DND-41 (cell line): ENCODE measurements around the gene HELB.

Source experiments
- ATAC-seq: fragments of 200-7000 bp; cut with Tn5 transposase; 3 replicates; pipeline ENCODE4 v1.9.1; 2021; ENCODE audit warnings: low read depth; ENCODE audit not compliant: insufficient read depth
- DNase-seq: peaks from one replicate; pipeline ENCODE4 v3.0.0-alpha.2; 2020
- H2AFZ ChIP-seq: 2 replicates; pipeline ENCODE4 v1.6.0; 2012; ENCODE audit warnings: low read depth, low read length
- H3K27ac ChIP-seq: 2 replicates; pipeline ENCODE4 v1.5.1; 2012; ENCODE audit warnings: low read length, inconsistent platforms
- H3K27me3 ChIP-seq: fragments of 200-600 bp; sonication (generic); 2 replicates; pipeline ENCODE4 v1.6.0; 2012; ENCODE audit warnings: low read length, mild to moderate bottlenecking, inconsistent platforms; ENCODE audit not compliant: insufficient read depth, poor library complexity
- H3K36me3 ChIP-seq: 2 replicates; pipeline ENCODE4 v1.5.1; 2012; ENCODE audit warnings: low read length, inconsistent platforms; ENCODE audit not compliant: insufficient read depth
- H3K4me1 ChIP-seq: 2 replicates; pipeline ENCODE4 v1.5.1; 2012; ENCODE audit warnings: mild to moderate bottlenecking, low read length; ENCODE audit not compliant: insufficient read depth
- H3K4me2 ChIP-seq: 2 replicates; pipeline ENCODE4 v1.6.0; 2012; ENCODE audit warnings: mild to moderate bottlenecking, moderate library complexity, low read length, inconsistent platforms; ENCODE audit not compliant: insufficient read depth
- H3K4me3 ChIP-seq, 2 experiments: fragments of 200-600 bp in 1 of 2; shearing (Covaris generic) in 1 of 2; 2 replicates each; pipeline ENCODE4 v1.5.1; 2012 to 2016; ENCODE audit warnings: inconsistent platforms in 2 of 2, low read length in 2 of 2, mild to moderate bottlenecking in 2 of 2, low read depth in 1 of 2, moderate library complexity in 1 of 2
- H3K79me2 ChIP-seq: 2 replicates; pipeline ENCODE4 v1.6.0; 2012; ENCODE audit warnings: low read length, inconsistent platforms; ENCODE audit not compliant: insufficient read depth
- H3K9ac ChIP-seq: 2 replicates; pipeline ENCODE4 v1.6.0; 2012; ENCODE audit warnings: low read depth, mild to moderate bottlenecking, inconsistent platforms, low read length, moderate library complexity
- H3K9me3 ChIP-seq: 2 replicates; pipeline ENCODE4 v1.5.1; 2012; ENCODE audit warnings: low read length, moderate library complexity, mild to moderate bottlenecking, inconsistent platforms; ENCODE audit not compliant: insufficient read depth, severe bottlenecking
- H4K20me1 ChIP-seq: 2 replicates; pipeline ENCODE4 v1.6.0; 2012; ENCODE audit warnings: low read length; ENCODE audit not compliant: insufficient read depth
- EZH2 ChIP-seq: IDR thresholded peaks from 3 replicates; pipeline ENCODE4 v1.6.1; 2012; ENCODE audit warnings: borderline replicate concordance, low read depth, mild to moderate bottlenecking, moderate library complexity, low read length, inconsistent platforms; ENCODE audit not compliant: severe bottlenecking
- TF ChIP-seq, protein P1 (sequence below): IDR thresholded peaks from 2 replicates; pipeline ENCODE4 v1.5.1; 2012; ENCODE audit warnings: borderline replicate concordance, low read length, moderate library complexity, mild to moderate bottlenecking; ENCODE audit not compliant: poor library complexity, severe bottlenecking; ENCODE audit errors: extremely low read depth

Gene HELB

DNA sequence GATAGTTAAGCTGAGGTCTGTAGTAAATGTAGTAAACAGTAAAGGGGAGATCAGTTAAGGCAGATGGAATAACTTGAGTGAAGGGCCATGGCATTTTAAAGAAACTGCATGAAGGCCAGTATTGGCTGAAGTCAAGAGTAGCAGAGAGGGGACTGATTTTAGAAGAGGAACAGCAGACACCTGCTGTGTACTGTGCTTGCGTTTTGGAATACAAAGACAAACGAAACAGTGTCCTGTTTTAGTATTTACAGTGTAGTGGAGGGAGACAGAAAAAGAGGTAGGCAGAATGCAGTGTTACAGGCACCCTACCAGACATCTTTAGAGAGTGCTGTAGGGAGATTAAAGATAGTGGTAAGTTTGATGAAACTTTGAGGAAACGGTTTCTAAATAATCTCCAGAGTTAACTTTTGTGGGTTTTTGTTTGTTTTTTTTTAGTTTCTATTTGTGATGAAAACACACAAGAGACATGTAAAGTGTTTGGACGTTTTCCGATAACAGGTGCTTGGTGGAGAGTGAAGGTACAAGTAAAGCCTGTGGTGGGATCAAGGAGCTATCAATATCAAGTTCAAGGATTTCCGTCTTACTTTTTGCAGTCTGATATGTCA is 2.1 kb downstream of the HELB start:
- ATAC-seq (no peak), DNase-seq (no peak)
- Histone ChIP-seq H3K4me2 (peak overlapping the region; percentile 96), H3K27me3 (no peaks in the 10 kb centered on the region), H3K4me3 (peak overlapping the region in 1 of 2 experiments; percentile 94; a peak in 2 of 4 replicates), H3K4me1 (peaks cover 40% of the 10 kb centered on the region), H2AFZ (no peak overlapping the region), H3K79me2 (peaks cover 26% of the 10 kb centered on the region), H3K9me3 (no peaks in the 10 kb centered on the region), H3K36me3 (peaks cover 10% of the 10 kb centered on the region), H3K27ac (0 out of 2 replicates have a peak overlapping the region, but pooled peaks have one; percentile 37), H3K9ac (peak overlapping the region; percentile 12; the same call in 1 of the 2 replicates), H4K20me1 (no peaks in the 10 kb centered on the region)
- TF ChIP-seq, protein P1, sequence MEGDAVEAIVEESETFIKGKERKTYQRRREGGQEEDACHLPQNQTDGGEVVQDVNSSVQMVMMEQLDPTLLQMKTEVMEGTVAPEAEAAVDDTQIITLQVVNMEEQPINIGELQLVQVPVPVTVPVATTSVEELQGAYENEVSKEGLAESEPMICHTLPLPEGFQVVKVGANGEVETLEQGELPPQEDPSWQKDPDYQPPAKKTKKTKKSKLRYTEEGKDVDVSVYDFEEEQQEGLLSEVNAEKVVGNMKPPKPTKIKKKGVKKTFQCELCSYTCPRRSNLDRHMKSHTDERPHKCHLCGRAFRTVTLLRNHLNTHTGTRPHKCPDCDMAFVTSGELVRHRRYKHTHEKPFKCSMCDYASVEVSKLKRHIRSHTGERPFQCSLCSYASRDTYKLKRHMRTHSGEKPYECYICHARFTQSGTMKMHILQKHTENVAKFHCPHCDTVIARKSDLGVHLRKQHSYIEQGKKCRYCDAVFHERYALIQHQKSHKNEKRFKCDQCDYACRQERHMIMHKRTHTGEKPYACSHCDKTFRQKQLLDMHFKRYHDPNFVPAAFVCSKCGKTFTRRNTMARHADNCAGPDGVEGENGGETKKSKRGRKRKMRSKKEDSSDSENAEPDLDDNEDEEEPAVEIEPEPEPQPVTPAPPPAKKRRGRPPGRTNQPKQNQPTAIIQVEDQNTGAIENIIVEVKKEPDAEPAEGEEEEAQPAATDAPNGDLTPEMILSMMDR: no peak
- TF ChIP-seq EZH2: no peak

DNA sequence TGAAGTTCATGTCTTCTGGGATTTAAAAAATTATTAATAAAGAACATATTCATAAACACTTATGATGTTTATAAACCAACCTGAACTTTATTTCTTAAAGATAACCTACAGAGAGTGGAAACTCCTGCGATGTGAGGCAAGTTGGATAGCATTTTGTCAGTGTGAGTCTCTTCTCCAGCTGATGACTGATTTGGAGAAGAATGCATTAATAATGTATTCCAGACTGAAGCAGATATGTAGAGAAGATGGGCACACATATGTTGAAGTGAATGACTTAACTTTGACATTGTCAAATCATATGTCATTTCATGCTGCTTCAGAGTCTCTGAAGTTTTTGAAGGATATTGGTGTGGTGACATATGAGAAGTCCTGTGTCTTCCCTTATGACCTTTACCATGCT is 7.3 kb downstream of the HELB start:
- H3K36me3 ChIP-seq: peaks cover 33% of the 10 kb centered on the region
- no peak overlapping the region for H3K9ac ChIP-seq

DNA sequence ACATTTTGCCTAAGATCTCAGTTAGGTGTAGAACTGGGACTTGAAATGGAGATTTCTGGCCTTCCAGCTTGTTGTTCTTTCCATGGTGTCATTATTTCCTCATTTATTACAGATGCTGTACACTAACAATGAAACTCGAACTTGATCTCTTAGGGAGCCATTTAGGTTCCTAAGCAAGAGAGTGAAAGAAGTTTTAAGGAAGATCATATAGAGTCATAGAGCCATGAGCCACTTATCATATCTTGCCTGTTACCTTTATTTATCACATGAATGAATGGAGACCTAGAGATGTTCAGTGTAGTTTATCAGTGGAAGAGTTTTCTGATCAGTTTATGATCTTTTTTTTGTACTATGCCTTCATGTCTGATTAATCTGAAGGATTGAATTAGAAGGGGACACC is 9.9 kb downstream of the HELB start:
- no peak for DNase-seq
- peaks cover 9% of the 10 kb centered on the region; the same call in 1 of the 2 replicates for H3K79me2 ChIP-seq
- H3K4me3 ChIP-seq: no peak overlapping the region
- no peak for ATAC-seq
- no peak overlapping the region for H3K4me2 ChIP-seq
- no peaks in the 10 kb centered on the region for H3K27me3 ChIP-seq
- TF ChIP-seq, protein P1: no peak
- TF ChIP-seq EZH2: no peak
- no peak overlapping the region for H2AFZ ChIP-seq
- no peaks in the 10 kb centered on the region for H4K20me1 ChIP-seq
- H3K9me3 ChIP-seq: no peaks in the 10 kb centered on the region
- H3K27ac ChIP-seq: no peak overlapping the region
- H3K9ac ChIP-seq: no peak overlapping the region
- H3K36me3 ChIP-seq: peaks cover 43% of the 10 kb centered on the region
- no peaks in the 10 kb centered on the region for H3K4me1 ChIP-seq

More for the DNA sequence above, 7.3 kb downstream of the HELB start:
- Histone ChIP-seq H3K9me3 (no peaks in the 10 kb centered on the region), H3K4me2 (no peak overlapping the region), H3K27ac (no peak overlapping the region), H3K4me1 (peaks cover 13% of the 10 kb centered on the region), H4K20me1 (no peaks in the 10 kb centered on the region), H3K27me3 (no peaks in the 10 kb centered on the region), H3K4me3 (no peak overlapping the region), H3K79me2 (peaks cover 7% of the 10 kb centered on the region; the same call in 1 of the 2 replicates), H2AFZ (no peak overlapping the region)
- ATAC-seq (no peak), DNase-seq (no peak)
- TF ChIP-seq, protein P1: no peak
- no peak for TF ChIP-seq EZH2
